ENCODE measurements around the gene GPRC5C.

The GPRC5C gene

DNA sequence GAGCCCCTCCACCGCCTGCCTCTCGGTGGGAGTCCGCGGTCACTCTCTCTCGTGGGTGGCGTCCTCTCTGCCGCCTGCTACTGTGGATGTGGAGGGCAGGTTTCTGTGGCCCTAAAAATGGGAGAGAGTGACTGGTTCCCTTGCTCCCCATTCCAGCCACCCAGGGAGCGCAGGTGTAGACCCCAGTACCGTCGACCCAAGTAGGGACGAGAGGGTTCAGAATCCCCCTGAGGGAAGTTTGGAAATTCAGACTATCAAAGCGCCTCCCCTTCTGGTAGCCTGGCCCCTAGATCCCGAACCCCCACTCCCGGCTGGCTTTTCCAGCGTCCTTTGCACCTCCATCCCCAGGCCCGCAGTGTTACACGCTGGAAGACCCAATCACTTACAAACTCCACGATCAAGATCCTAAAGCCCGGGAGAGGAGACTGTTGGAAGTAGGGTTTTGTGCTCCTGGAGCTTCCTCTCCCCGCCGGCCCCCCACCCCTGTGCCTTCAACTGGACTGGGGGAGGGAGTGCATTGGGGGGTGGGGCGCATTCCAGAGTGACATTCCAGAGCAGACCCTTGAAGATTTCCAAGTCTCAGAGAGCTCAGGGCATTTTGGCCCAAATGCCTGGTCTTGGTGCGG is 991 bp downstream of the GPRC5C start:
- no peak for DNase-seq (ENCODE audit: low read depth in 2 of 2)

DNA sequence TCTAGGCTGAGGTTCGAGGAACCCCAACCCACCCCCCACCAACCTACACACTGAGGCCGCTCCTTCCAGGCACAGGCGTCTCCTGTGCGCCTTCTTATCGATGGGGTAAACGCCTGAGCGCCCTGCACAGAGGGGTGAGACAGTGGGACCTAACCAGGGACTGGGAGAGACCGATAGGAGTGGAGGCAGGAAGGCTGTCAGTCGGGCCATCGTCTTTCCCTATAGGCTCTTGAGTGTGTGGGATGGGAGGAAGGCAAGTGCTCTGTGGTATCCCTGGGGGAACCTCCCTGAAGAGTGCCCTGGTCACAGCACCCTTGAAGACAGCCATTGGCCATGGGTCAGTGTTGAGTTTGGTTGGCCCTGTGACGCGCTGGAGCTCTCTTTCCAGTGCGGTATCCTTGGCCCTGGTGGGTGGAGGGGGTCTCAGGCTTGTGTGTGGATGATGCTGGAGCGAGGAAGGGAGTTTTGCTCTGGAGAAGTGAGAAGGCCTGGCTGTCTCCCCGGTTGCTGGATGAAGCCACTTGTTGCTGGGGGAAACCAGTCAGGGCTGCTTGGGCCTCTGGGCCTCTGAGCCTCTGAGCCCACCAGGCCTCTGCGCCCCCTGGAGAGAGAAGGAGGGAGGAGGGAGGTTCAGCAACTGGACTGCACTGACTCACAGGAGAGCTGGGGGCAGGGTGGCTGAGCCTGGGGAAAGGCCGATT is 1.7 kb downstream of the GPRC5C start:
- no peak for DNase-seq (ENCODE audit: low read depth in 2 of 2)

DNA sequence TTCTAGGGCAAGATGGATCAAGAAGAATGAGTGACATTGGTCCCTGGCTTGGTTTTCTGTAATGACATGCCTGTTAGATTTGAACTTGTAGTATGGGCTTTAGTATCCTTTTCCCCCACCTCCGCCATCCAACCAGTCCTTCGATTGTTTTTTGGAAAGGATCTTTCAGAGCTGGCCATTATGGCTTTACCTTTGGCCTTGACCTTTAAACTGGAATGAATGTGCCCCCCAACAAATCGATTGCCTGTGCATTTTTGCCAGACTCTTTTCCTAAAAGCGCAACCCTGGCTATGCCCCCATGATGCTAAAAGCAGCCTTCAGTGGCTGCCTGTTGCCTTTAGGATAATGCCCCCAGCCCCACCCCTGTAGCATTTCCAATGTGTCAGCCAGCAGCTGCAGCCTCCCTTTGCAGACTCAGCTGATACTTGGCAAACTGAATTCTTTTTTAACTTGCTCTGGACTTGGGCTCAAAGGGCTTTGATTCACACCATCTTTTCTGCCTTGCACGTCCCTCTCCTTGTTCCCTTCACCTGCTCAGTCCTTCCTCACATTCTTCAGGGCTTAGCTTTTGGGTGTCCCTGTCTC is 4.0 kb downstream of the GPRC5C start:
- DNase-seq (ENCODE audit: low read depth in 2 of 2) = no peak

DNA sequence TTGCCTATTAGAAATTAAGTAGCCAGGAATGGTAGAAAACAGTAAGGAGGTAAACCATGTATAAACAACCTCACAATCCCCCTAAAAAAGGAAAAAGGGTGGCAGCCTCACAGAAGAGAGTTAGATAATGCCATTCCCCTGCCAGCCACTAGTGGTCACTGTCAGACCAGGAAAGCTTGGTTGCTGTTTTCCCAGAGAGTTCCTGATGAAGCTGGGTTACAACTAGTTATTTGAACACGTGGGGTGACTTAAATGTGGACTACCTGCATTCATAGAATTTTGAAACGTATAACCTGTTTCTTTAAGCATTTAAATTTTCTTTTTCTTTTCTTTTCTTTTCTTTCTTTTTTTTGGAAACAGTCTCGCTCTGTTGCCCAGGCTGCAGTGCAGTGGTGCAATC is 5.8 kb downstream of the GPRC5C start:
- no peak for DNase-seq (ENCODE audit: low read depth in 2 of 2)

DNA sequence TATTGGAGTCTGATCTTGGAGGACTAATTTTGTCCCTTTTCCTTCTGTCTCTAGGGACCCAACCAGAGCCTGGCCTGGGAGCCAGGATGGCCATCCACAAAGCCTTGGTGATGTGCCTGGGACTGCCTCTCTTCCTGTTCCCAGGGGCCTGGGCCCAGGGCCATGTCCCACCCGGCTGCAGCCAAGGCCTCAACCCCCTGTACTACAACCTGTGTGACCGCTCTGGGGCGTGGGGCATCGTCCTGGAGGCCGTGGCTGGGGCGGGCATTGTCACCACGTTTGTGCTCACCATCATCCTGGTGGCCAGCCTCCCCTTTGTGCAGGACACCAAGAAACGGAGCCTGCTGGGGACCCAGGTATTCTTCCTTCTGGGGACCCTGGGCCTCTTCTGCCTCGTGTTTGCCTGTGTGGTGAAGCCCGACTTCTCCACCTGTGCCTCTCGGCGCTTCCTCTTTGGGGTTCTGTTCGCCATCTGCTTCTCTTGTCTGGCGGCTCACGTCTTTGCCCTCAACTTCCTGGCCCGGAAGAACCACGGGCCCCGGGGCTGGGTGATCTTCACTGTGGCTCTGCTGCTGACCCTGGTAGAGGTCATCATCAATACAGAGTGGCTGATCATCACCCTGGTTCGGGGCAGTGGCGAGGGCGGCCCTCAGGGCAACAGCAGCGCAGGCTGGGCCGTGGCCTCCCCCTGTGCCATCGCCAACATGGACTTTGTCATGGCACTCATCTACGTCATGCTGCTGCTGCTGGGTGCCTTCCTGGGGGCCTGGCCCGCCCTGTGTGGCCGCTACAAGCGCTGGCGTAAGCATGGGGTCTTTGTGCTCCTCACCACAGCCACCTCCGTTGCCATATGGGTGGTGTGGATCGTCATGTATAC is 8.0 kb downstream of the GPRC5C start:
- no peak for DNase-seq (ENCODE audit: low read depth in 2 of 2)

DNA sequence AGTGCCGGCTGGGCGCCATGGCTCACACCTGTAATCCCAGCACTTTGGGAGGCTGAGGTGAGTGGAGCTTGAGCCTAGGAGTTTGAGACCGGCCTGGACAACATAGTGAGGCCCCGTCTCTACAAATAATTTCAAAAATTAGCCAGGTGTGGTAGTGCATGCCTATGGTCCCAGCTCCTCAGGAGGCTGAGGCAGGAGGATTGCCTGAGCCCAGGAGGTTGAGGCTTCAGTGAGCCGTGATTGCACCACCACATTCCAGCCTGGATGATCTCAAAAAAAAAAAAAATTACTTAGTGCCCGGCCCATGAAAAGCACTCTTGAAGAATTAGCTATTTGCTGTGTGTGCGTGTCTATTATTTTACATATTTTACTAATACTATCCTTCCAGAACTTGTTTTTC is 9.6 kb downstream of the GPRC5C start:
- DNase-seq (ENCODE audit: low read depth in 2 of 2) = no peak

DNA sequence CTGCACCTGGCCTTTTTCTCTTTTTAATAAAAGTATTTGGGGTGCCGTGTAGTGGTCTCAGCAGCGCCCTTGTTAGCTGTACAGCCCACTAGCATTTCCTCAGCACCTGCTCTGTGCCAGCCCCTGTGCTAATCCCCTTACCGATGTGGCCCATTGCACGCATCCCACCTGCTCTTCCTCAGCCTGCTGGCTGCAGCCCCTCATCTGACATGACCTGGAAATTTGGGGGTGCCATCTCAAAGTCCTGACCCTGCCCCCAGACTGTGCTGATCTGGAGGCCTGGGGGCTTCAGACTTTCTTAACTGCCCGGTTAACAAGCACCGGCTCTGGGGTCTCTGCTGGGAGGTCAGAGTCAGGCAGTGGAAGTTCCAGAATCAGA is 10.4 kb downstream of the GPRC5C start:
- no peak for DNase-seq (ENCODE audit: low read depth in 2 of 2)

DNA sequence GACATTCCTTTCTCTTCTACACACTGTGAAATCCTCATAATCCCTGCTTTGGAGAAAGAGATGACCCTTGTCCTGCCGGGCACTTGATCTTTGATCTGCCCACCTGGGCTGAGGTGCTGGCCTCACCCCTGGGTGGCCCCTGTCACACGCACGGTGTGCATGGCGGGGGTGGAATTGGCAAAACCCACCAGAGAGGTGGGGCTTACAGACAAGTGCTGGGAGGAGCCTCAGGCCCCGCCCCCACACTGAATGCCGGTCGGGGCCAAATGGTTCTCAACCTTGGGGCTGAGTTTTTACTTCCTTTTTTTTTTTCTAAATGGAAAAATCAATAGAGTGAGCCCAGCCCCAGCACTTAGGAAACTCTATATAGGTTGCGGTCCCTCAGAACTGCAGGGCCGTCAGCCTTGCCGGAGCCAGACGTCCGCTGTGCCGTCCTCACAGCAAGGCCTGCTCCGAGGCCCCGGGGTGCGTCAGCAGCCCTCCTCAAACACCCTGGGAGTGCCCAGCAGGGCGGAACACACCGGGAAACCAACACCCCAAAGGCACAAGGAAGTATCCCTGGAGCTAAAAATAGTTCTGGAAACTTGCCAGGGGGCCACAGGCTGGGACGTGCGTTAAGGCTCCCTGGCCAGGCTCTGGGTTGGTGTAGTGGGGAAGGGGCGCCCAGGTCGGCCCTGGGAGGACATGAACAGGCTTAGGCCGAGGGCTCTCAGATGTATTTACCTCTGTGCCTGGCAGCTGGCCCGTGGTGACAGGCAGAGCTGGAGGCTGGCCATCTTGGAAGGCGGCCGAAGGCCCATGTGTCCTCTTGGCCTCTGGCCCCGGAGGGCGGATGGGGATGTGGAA is 11.0 kb downstream of the GPRC5C start:
- DNase-seq (ENCODE audit: low read depth in 2 of 2) = no peak

DNA sequence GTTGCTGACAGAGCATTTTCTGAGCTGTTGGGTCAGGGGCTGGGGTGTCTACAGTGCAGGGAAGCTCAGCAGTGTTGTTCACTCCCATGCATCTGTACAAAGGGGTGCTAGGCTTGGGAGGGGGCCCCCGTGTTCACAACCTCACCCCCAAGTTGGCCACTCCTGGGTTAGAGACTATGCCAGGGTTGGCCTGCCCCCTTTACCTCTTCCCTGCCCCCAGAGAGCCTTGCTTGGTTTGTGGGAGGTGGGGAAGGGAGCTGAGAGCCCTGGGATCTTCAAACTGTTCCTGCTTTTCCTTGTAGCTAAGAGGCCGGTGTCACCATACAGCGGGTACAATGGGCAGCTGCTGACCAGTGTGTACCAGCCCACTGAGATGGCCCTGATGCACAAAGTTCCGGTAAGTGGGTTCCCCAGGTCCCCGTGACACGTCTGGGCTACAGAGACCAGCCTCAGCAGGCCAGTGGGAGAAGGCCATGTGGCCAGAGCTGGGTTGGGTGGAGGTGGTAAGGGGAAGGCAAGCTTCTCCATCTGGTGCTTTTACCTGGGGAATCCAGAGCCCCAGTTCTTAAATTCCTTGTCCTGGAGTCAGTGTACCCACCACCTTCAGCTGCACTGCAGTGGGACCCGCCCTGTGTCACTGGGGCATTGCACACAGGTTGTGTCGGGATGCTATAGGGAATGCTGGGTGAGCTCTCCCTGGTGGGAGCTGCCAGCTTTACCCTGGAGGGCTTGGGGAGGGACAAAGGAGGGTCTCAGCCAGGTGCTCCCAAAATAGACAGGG is 11.8 kb downstream of the GPRC5C start:
- DNase-seq (ENCODE audit: low read depth in 2 of 2) = no peak

DNA sequence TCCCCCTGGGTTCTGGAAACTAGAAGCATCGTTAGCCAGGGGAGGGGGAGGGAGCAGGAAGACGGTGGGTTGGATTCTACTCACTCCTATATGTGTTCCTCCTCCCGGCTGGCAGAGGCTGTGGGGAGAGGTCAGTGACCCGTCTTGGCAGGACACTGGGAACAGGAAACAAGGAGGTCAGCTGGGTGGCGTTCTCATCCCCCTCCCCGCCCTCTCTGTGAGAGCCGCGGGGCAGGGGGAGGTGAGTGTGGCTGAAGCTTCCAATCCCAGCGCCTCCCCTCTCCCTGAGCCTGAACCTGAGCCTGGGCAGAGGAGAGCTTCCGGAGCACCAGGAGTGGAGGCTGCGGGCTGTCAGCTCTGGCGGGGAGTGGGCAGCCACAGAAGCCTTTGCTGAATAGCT is 12.5 kb downstream of the GPRC5C start:
- no peak for DNase-seq (ENCODE audit: low read depth in 2 of 2)

DNA sequence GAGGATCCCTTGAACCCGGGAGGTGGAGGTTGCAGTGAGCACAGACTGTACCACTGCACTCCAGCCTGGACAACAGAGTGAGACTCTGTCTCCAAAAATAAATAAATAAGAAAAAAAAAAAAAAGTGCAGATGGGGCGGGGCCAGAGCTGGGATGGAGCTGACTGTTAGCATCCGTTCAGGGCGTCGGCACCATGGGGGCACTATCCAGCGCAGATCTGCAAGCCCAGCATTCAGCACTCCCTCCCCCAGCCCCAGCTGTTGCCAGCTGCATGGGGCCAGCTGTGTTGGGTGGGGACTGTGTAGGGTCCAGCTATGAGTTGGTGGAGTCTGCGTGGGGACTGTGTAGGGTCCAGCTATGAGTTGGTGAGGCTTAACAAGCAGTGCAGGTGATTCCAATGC is 13.3 kb downstream of the GPRC5C start:
- DNase-seq (ENCODE audit: low read depth in 2 of 2) = no peak

DNA sequence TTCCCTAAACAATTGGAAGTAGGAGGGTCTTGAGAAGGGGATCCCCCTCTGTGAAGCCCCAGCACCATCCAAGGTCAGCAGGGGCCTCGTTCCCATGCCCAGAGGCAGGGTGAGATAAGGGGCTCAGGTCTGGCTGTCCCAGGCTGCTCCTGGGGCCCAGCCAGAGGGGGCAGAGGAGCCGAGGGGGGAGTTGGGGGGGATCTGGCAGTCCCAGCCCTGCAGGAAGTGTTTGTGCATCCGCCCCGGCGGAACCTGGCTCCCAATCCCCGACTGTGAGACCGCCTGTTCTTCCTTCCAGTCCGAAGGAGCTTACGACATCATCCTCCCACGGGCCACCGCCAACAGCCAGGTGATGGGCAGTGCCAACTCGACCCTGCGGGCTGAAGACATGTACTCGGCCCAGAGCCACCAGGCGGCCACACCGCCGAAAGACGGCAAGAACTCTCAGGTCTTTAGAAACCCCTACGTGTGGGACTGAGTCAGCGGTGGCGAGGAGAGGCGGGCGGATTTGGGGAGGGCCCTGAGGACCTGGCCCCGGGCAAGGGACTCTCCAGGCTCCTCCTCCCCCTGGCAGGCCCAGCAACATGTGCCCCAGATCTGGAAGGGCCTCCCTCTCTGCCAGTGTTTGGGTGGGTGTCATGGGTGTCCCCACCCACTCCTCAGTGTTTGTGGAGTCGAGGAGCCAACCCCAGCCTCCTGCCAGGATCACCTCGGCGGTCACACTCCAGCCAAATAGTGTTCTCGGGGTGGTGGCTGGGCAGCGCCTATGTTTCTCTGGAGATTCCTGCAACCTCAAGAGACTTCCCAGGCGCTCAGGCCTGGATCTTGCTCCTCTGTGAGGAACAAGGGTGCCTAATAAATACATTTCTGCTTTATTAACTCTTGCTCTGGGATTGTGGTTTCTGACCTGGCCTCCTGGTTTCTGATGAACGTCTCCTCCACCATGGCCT is 14.9 kb downstream of the GPRC5C start:
- no peak for DNase-seq (ENCODE audit: low read depth in 2 of 2)

DNA sequence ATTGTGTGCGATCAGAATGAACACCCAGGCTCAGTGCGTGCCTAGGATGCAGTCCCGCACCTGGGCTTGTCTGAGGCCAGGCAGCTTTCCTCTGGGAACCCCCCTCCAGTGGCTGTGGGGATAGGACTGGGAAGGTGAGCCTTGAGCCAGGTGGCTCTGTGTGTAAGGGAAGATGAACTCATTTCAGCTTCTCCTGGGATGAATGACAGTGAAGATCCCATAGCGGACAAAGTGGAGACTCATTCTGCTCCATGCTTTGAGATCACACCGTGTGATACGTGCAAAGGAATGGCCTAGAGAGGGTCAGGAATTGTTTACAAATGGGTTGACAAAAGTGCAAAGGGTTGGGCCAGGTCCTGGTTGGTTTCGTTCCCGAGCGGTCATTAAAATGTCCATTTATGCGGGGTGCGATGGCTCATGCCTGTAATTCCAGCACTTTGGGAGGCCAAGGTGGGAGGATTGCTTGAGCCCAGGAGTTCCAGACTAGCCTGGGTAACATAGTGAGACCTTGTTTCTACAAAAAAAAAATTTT is 15.8 kb downstream of the GPRC5C start:
- DNase-seq (ENCODE audit: low read depth in 2 of 2) = no peak

DNA sequence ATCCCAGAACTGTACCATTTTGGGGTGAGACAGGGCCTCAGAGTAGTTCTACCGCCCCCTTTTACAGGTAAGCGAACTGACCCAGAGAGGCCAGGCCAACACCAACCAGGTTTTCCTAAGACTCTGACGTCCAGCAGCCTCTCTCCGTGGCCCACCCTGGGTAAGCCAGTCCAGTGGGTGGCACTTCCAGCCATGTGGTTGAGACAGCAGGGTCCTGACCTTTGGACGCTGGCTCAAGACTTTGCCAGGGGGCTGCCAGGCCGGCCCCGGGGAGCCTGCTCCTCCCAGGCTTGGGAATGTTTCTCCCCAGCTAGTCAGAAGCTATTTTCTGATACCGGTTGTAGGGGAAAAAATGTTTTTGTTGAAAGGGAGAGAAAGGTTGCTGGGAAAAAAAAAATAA is 16.9 kb downstream of the GPRC5C start:
- DNase-seq (ENCODE audit: low read depth in 2 of 2) = no peak

DNA sequence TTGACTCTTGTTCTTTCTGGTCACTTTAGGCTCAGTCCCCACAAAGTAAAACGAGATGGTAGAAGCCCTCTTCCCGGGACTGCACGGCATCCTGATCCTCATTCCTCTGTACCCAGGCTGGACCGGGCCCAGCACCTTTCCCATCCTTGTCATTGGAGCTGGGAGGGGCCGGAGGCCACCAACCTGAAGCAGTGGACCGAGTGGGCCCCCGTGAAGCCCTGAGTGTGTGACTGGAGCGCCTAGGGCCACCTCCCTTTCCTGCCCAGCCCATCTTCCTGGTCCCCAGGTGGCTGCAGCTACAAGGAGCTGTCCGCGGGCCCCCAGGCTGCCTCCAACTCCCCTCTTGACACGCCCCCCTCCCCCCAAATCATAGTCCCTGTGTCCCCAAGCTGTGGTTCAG is 17.4 kb downstream of the GPRC5C start:
- DNase-seq (ENCODE audit: low read depth in 2 of 2) = no peak

DNA sequence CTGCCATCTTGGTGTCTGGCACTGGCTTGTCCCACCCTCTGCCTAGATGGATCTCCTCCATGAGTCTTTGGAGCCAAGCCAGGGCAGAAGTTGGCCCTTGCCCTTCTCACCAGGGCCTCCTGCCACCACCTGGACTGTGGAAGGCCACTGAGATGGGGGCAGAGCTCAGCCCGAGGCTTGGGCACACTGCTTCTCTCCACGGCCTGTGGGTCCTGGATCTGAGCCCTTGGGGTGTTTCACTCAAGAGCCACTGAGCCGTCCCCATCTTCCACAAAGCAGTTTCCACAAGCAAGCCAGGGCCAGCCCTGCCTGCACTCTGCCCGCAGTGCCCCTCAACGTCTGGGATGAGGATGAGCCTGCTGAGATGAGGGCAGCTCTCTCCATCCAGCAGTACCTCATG is 17.9 kb downstream of the GPRC5C start:
- DNase-seq (ENCODE audit: low read depth in 2 of 2) = no peak

DNA sequence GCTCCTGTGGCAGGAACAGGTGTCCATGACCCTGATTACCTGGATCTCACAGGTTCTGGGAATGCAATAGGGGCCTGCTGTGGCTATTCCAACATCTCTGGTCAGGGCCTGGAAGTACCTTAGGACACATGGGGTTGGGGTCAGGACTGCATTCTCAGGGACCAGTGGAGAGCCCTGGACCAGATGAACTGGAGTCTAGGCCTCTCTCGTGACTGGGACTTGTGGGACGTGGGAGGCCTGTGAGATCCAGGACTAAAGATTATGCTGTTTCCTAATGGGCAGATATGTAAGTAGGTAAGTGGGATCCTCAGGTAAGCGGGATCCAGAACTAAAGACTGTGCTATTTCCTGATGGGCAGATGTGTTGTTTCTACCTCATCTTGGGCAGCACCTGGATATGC is 18.3 kb downstream of the GPRC5C start:
- no peak for DNase-seq (ENCODE audit: low read depth in 2 of 2)

DNA sequence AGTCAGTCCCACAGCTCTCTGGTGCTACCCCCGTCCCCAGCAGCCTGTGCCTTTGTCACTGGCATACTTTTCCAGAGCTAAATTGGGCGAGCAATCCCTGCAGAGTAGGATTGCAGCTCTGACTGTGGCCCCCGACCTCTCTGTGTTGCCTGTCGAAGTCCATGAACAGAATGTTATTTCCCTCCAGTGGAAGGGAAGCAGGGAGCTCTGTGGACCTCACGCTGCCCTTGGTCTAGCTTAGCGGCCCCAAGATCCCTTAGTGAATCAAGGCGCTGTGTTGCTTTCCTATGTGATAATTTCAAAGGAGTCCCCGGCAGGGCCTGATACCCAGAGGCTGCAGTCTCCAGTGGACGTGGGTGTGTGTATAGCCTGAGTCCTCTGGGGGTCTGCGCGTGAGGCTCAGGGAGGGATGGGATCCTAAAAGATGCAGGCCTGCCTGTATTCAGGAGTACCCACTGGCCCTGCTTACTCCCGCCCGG is 19.1 kb downstream of the GPRC5C start:
- DNase-seq (ENCODE audit: low read depth in 2 of 2) = no peak

DNA sequence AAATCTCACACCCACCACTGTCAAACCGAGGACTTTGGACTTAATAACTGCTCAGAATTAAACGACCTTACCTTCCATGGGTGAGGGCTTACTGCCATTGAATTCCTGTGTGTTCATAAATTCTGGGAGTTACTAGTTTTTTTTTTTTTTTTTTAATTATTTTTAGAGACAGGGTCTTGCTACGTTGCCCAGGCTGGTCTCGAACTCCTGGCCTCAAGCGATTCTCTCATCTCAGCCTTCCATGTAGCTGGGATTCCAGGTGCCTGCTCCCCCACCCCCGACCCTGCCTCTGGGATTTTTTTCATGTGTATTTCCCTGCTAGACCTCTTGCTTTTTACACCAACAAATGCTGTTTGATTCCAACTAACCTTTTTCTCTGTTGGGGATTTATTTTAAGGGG is 19.7 kb downstream of the GPRC5C start:
- no peak for DNase-seq (ENCODE audit: low read depth in 2 of 2)

Data from stimulated activated CD8-positive, alpha-beta memory T cell treated with anti-CD3 and anti-CD28 coated beads, Interleukin-7, amount 100 ng/mL, for 1 hour (primary cell).